ENCODE data around the gene PTGS1.
"Not testable (repeated sequence)": the region's sequence is repeated elsewhere in the genome, so short reads cannot be mapped to it uniquely, and the experiment has no call there.

PTGS1 gene

DNA sequence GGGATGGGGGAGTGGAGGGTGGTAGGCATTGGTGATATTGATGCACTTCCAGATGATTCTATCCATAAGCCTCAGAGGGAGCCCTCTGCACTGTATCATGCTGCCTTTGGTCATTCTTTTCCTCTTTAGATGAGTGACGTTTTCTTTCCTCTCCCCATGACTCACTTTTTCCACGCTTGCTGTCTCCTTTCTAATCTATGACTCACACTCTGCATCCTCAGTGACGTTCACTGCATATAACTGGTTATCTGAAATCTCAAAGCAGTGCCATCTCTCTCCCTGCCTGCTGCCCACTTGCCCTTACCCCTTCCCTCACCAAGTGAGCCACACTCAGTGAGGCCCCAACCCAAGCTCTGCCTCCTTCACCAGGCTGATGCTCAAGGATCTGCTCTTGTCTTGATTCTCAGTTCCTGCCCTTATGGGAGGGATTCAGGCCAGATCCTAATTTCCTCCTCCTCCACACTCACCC lies 31.6 kb downstream of the PTGS1 start:
- no peak for DNase-seq

GRCh38 chr9:122402874-122403273 lies 32.0 kb downstream of the PTGS1 start:
- DNase-seq: no peak

DNA sequence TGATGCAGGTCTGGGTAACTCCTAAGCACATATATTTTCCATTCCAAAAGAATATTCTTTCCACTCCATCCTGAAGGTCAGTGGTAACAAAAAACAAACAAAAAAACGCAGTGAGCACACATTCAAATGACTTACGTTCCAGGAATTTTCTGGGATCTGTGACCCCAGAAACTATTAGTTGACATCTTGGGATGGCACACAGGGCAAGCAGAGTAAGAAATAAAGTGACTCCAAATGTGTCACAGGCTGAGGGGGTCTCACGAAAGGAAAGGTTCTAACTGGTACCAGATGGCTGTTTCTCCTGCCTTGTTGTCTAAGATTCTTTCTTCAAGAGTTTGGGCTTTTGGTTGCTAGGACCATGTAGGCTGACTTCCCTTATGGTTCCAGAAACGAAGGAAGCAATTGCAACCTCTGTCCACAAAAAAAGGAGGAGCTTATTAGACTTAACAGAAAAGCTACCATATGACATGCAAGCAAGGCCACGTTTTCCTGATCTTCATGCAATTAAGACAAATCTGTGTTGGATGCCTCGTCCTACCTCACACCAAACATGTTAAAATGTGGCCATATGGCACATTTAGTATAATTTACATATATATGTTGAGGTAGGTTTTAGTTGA lies 32.7 kb downstream of the PTGS1 start:
- DNase-seq: no peak

- not testable (repeated sequence) for DNase-seq
Observed at GRCh38 chr9:122405304-122406069, 34.7 kb downstream of the PTGS1 start.

GRCh38 chr9:122406070-122406890 lies 35.5 kb downstream of the PTGS1 start:
- no peak for DNase-seq

DNA sequence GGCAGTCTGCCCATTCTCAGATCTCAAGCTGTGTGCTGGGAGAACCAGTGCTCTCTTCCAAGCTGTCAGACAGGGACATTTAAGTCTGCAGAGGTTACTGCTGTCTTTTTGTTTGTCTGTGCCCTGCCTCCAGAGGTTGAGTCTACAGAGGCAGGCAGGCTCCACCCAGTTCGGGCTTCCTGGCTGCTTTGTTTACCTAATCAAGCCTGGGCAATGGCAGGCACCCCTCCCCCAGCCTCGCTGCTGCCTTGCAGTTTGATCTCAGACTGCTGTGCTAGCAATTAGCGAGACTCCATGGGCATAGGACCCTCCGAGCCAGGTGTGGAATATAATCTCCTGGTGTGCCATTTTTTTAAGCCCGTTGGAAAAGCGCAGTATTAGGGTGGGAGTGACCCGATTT lies 43.3 kb downstream of the PTGS1 start:
- not testable (repeated sequence) for DNase-seq

DNA sequence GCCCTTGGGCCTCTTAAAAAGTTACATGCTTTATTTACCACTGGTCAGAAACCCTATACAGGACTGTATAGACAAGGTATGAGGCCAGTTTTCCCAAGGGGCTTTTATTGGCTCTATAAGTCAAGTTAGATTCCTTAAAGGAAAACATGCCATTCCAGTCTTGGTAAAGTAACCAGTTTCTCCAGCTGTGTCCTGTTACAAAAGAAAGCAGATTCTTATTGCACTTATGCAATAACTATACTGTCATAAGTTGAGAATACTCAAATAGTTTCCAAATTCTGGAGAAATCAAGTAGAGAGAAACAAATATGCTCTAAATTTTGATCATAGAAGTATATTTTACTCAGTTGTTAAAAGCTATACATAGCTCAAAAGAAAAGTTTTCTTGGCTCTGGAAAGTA lies 47.2 kb downstream of the PTGS1 start:
- no peak for DNase-seq

DNA sequence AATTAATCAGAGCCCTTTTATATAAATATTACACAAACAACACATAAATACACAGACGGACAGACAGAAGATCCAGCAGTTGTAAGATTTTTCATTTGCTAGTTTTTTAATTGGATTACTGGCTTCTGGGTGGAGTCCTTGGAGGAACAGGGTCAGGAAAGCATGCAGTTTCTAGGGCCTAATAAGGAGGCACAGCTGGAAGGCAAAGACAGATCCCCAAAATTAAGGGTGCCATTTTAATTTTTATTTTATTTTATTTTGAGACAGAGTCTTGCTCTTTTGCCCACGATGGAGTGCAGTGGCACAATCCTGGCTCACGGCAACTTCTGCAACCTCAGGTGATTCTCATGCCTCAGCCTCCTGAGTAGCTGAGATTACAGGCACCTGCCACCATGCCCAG lies 49.5 kb downstream of the PTGS1 start:
- no peak for DNase-seq

DNA sequence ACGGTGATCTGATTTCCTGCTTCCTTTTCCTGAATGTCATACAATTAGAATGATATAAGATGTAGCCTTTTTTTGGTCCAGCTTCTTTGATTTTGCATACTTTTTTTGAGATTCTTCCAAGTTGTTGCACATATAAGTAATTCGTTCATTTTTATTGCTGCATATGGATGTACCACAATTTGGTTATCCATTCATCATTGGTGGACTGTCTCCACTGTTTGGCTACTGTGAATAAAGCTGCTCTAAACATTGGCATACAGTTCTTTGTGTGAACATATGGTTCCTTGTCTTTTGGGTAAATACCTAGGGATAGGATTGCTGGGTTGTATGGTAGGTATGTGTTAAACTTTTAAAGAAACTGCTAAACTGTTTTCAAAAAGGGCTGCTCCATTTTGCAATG lies 54.3 kb downstream of the PTGS1 start:
- DNase-seq: no peak

DNA sequence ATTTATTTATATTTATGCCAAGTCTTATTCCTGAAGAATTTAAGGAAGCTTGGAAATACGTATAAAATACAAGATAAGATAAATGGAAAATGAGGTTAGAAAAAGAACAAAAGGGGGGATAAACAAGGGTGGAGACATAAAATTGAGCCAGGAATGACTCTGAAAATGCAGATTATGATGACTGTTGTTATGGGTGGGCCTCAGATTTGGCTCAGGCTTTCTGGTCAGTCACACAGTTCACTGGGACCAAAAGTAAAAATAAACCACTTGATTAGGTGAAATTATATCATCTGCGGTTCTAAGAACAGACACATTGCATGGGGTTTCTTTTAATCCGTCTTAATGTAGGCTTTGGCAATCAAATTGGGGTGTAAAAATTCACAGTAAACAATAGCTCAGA lies 55.9 kb downstream of the PTGS1 start:
- no peak for DNase-seq

GRCh38 chr9:122442568-122442967 lies 71.7 kb downstream of the PTGS1 start:
- no peak for DNase-seq

GRCh38 chr9:122444041-122444733 lies 73.4 kb downstream of the PTGS1 start:
- DNase-seq: no peak

Data from activated naive CD4-positive, alpha-beta T cell treated with anti-CD3 and anti-CD28 coated beads, Interleukin-2, amount 50 U/mL, for 16 hours (primary cell).